ENCODE measurements around the gene GTPBP4. TPM values are rescaled to one million over a fixed set of nuclear protein-coding genes. Genes with fewer than 3 reads are reported as not detected.
A peak's percentile ranks its signal among the peaks of the same experiment; 100 is the strongest.

The GTPBP4 gene
- total RNA-seq, 1 donor from 2014 or later = 73.8 TPM

GRCh38 chr10:1048732-1049424, 60.6 kb downstream of the GTPBP4 start, which contains the start of gene IDI1:
Gene IDI1, minus strand, starts transcription at chr10:1049119. Its CDS starts 116 bp downstream, at chr10:1049003.
- peak; percentile 77 for ATAC-seq (ENCODE audit: low read depth)
- no peak for TF ChIP-seq CTCF (IDR thresholded peaks at IDR 0.05)
- peaks cover 71% of the 10 kb centered on the region for H3K4me1 Mint-ChIP-seq
- H3K27ac Mint-ChIP-seq = peak within 1 kb of the TSS; percentile 98
- intact Hi-C loops (cut with micrococcal nuclease) = loop anchor here (1.0 to 10.0 kb wide), 6 partner anchors 7 to 732 kb away; partner anchors contain the start of genes GTPBP4, LARP4B and WDR37
- H3K27me3 Mint-ChIP-seq = no peaks in the 10 kb centered on the region
- DNase-seq = peak; percentile 96
- H3K9me3 Mint-ChIP-seq = no peaks in the 10 kb centered on the region
- POLR2A ChIA-PET = interaction anchor here (0.5 to 4.9 kb wide), 20 partner anchors 9 to 912 kb away, joined by 3 to 69 read pairs (median 4); partner anchors contain the start of genes GTPBP4, LARP4B and WDR37
- peak within 1 kb of the TSS; percentile 94 for H3K4me3 Mint-ChIP-seq
- peaks cover 67% of the 10 kb centered on the region for H3K36me3 Mint-ChIP-seq (ENCODE audit: low read depth)
- CTCF ChIA-PET = no interaction called here

- Mint-ChIP-seq H3K4me1 (peaks cover 71% of the 10 kb centered on the region), H3K36me3 (ENCODE audit: low read depth) (peaks cover 66% of the 10 kb centered on the region), H3K27me3 (no peaks in the 10 kb centered on the region), H3K27ac (peak overlapping the region; percentile 98), H3K9me3 (no peaks in the 10 kb centered on the region), H3K4me3 (peak overlapping the region; percentile 94)
- ChIA-PET CTCF (no interaction called here), POLR2A (interaction anchor here (0.7 to 4.9 kb wide), 16 partner anchors 8 to 913 kb away, joined by 3 to 69 read pairs (median 6); partner anchors contain the start of genes GTPBP4, LARP4B and WDR37)
- DNase-seq = no peak
- intact Hi-C loops (cut with micrococcal nuclease) = loop anchor here (1.0 to 10.0 kb wide), 5 partner anchors 61 to 732 kb away; partner anchors contain the start of genes GTPBP4 and LARP4B
- ATAC-seq (ENCODE audit: low read depth) = no peak
- no peak for TF ChIP-seq CTCF (IDR thresholded peaks at IDR 0.05)
These were observed 61.3 kb downstream of the GTPBP4 start for GRCh38 chr10:1049425-1049958.

GRCh38 chr10:1050145-1050544, 61.9 kb downstream of the GTPBP4 start:
- H3K4me3 Mint-ChIP-seq = peak overlapping the region; percentile 94
- intact Hi-C loops (cut with micrococcal nuclease) = no loop called here
- POLR2A ChIA-PET = interaction anchor here (0.5 to 4.9 kb wide), 4 partner anchors 14 to 913 kb away, joined by 5 to 69 read pairs (median 26); partner anchors contain the start of gene LARP4B
- H3K36me3 Mint-ChIP-seq (ENCODE audit: low read depth) = peaks cover 65% of the 10 kb centered on the region
- TF ChIP-seq CTCF (IDR thresholded peaks at IDR 0.05) = no peak
- no peaks in the 10 kb centered on the region for H3K9me3 Mint-ChIP-seq
- no peaks in the 10 kb centered on the region for H3K27me3 Mint-ChIP-seq
- CTCF ChIA-PET = no interaction called here
- ATAC-seq (ENCODE audit: low read depth) (no peak), DNase-seq (no peak)
- H3K27ac Mint-ChIP-seq = peak overlapping the region; percentile 98
- peaks cover 71% of the 10 kb centered on the region for H3K4me1 Mint-ChIP-seq

GRCh38 chr10:1050554-1050953, 62.3 kb downstream of the GTPBP4 start:
- no peak for TF ChIP-seq CTCF (IDR thresholded peaks at IDR 0.05)
- Mint-ChIP-seq H3K4me1 (peaks cover 71% of the 10 kb centered on the region), H3K36me3 (ENCODE audit: low read depth) (peaks cover 62% of the 10 kb centered on the region), H3K27ac (peak overlapping the region; percentile 53), H3K27me3 (no peaks in the 10 kb centered on the region), H3K9me3 (no peaks in the 10 kb centered on the region), H3K4me3 (peak overlapping the region; percentile 35)
- ChIA-PET CTCF (no interaction called here), POLR2A (interaction anchor here (0.5 to 4.9 kb wide), 3 partner anchors 14 to 119 kb away, joined by 6 to 69 read pairs (median 45); partner anchors contain the start of gene LARP4B)
- intact Hi-C loops (cut with micrococcal nuclease) = no loop called here
- DNase-seq (no peak), ATAC-seq (ENCODE audit: low read depth) (no peak)

- POLR2A ChIA-PET = no interaction called here
- H3K9me3 Mint-ChIP-seq = no peaks in the 10 kb centered on the region
- peak overlapping the region; percentile 62 for H3K4me3 Mint-ChIP-seq
- peaks cover 74% of the 10 kb centered on the region for H3K4me1 Mint-ChIP-seq
- intact Hi-C loops (cut with micrococcal nuclease) = loop anchor here (5.0 kb wide), 1 partner anchor 917 kb away; the partner anchor contains the start of gene ZMYND11
- peak overlapping the region; percentile 46 for H3K27ac Mint-ChIP-seq
- no peaks in the 10 kb centered on the region for H3K27me3 Mint-ChIP-seq
- TF ChIP-seq CTCF (IDR thresholded peaks at IDR 0.05) = no peak
- DNase-seq (no peak), ATAC-seq (ENCODE audit: low read depth) (no peak)
- peaks cover 53% of the 10 kb centered on the region for H3K36me3 Mint-ChIP-seq (ENCODE audit: low read depth)
- CTCF ChIA-PET = no interaction called here
These were observed 66.5 kb downstream of the GTPBP4 start for GRCh38 chr10:1054684-1055083.
